Measurements from ENCODE around the gene DIP2C.
"Not testable (repeated sequence)": the region's sequence is repeated elsewhere in the genome, so short reads cannot be mapped to it uniquely, and the experiment has no call there.

Gene DIP2C

GRCh38 chr10:593421-593820, 96.0 kb downstream of the DIP2C start:
- no peak for DNase-seq

- DNase-seq = no peak
These were observed 96.5 kb downstream of the DIP2C start for GRCh38 chr10:593016-593415.

GRCh38 chr10:591646-592045, 97.8 kb downstream of the DIP2C start:
- DNase-seq = no peak

- DNase-seq = no peak
These were observed 98.7 kb downstream of the DIP2C start for GRCh38 chr10:590721-591120.

GRCh38 chr10:589961-590680, 99.3 kb downstream of the DIP2C start:
- DNase-seq = no peak

- no peak for DNase-seq
These were observed 101.0 kb downstream of the DIP2C start for GRCh38 chr10:588246-589165.

- DNase-seq = no peak
These were observed 102.8 kb downstream of the DIP2C start for GRCh38 chr10:586716-587115.

GRCh38 chr10:586151-586550, 103.3 kb downstream of the DIP2C start:
- DNase-seq = no peak

- no peak for DNase-seq
These were observed 104.0 kb downstream of the DIP2C start for GRCh38 chr10:585502-585901.

- not testable (repeated sequence) for DNase-seq
These were observed 104.8 kb downstream of the DIP2C start for GRCh38 chr10:584497-585290.

- no peak for DNase-seq
These were observed 106.0 kb downstream of the DIP2C start for GRCh38 chr10:583433-583832.

GRCh38 chr10:581776-582330, 107.6 kb downstream of the DIP2C start:
- no peak for DNase-seq

GRCh38 chr10:580778-581177, 108.7 kb downstream of the DIP2C start:
- DNase-seq = no peak

GRCh38 chr10:576130-576465, 113.4 kb downstream of the DIP2C start:
- no peak for DNase-seq

GRCh38 chr10:575402-576129, 113.9 kb downstream of the DIP2C start:
- no peak for DNase-seq

- no peak for DNase-seq
These were observed 116.8 kb downstream of the DIP2C start for GRCh38 chr10:572696-573095.

GRCh38 chr10:571688-572451, 117.6 kb downstream of the DIP2C start:
- no peak for DNase-seq

- DNase-seq = no peak
These were observed 118.3 kb downstream of the DIP2C start for GRCh38 chr10:571166-571565.

GRCh38 chr10:570628-571163, 118.8 kb downstream of the DIP2C start:
- no peak for DNase-seq

- DNase-seq = no peak
These were observed 119.4 kb downstream of the DIP2C start for GRCh38 chr10:569961-570627.

GRCh38 chr10:568848-569247, 120.6 kb downstream of the DIP2C start:
- no peak for DNase-seq

Data from hematopoietic multipotent progenitor cell treated with erythropoietin and hydrocortisone succinate and interleukin-3 and kit ligand, for 6 days (in vitro differentiated cells).